ENCODE data around the gene RBMS3.

- TF ChIP-seq CTCF (IDR thresholded peaks at IDR 0.05) (no peak), POLR2A (IDR thresholded peaks at IDR 0.05) (no peak)
Measured at GRCh38 chr3:29333576-29333975, 52.7 kb downstream of the RBMS3 start.

Data from thyroid gland (tissue), 4 donors.